Raji (cell line): ENCODE data around the gene PUM1.

ENCODE experiments used
- POLR2A ChIP-seq: IDR thresholded peaks from 2 replicates; pipeline ENCODE4 v1.6.1; 2011; ENCODE audit warnings: low read depth, low read length, control low read depth; ENCODE audit not compliant: insufficient read depth

PUM1 gene

GRCh38 chr1:31084782-31085569, 19.5 kb upstream of the PUM1 start:
- TF ChIP-seq POLR2A = no peak

GRCh38 chr1:31082385-31082784, 16.9 kb upstream of the PUM1 start:
- TF ChIP-seq POLR2A = no peak

GRCh38 chr1:31073044-31073443, 7.5 kb upstream of the PUM1 start:
- TF ChIP-seq POLR2A = no peak

- TF ChIP-seq POLR2A = no peak
These were observed 6.8 kb upstream of the PUM1 start for GRCh38 chr1:31072304-31072746.

GRCh38 chr1:31069392-31069791, 3.9 kb upstream of the PUM1 start:
- no peak for TF ChIP-seq POLR2A

GRCh38 chr1:31064718-31065309, 703 bp downstream of the PUM1 start:
- TF ChIP-seq POLR2A = no peak

GRCh38 chr1:31064111-31064717, 1.3 kb downstream of the PUM1 start:
- TF ChIP-seq POLR2A = no peak

- TF ChIP-seq POLR2A = no peak
These were observed 1.9 kb downstream of the PUM1 start for GRCh38 chr1:31063631-31064030.

- TF ChIP-seq POLR2A = no peak
These were observed 2.6 kb downstream of the PUM1 start for GRCh38 chr1:31062867-31063380.

GRCh38 chr1:31058012-31058411, 7.5 kb downstream of the PUM1 start:
- no peak for TF ChIP-seq POLR2A

GRCh38 chr1:31055953-31056352, 9.6 kb downstream of the PUM1 start:
- no peak for TF ChIP-seq POLR2A

- TF ChIP-seq POLR2A = no peak
These were observed 10.0 kb downstream of the PUM1 start for GRCh38 chr1:31055501-31055900.

- TF ChIP-seq POLR2A = no peak
These were observed 10.5 kb downstream of the PUM1 start for GRCh38 chr1:31054958-31055481.

GRCh38 chr1:31054349-31054748, 11.2 kb downstream of the PUM1 start:
- no peak for TF ChIP-seq POLR2A

GRCh38 chr1:31051611-31052010, 13.9 kb downstream of the PUM1 start:
- TF ChIP-seq POLR2A = no peak

- no peak for TF ChIP-seq POLR2A
These were observed 21.9 kb downstream of the PUM1 start for GRCh38 chr1:31043631-31044030.
